OCI-LY1 (cell line): ENCODE measurements around the gene FOXQ1.

Source experiments
- H2AFZ ChIP-seq: fragments of 200-600 bp; sonication (generic), shearing (Covaris generic); 2 replicates; pipeline ENCODE4 v1.6.0; 2014; ENCODE audit warnings: antibody characterized with exemption, mild to moderate bottlenecking, low read length
- H3F3A ChIP-seq: fragments of 200-600 bp; sonication (generic), shearing (Covaris generic); 2 replicates; pipeline ENCODE4 v1.6.0; 2014; ENCODE audit warnings: mild to moderate bottlenecking, antibody characterized with exemption, low read length, moderate library complexity; ENCODE audit not compliant: insufficient read depth
- H3K27ac ChIP-seq: fragments of 200-600 bp; sonication (generic); 2 replicates; pipeline ENCODE4 v1.5.1; 2014; ENCODE audit warnings: low read length, mixed run types, mild to moderate bottlenecking, low read depth; ENCODE audit not compliant: poor library complexity, severe bottlenecking
- H3K27me3 ChIP-seq: fragments of 200-600 bp; sonication (generic); 2 replicates; pipeline ENCODE4 v1.6.0; 2014; ENCODE audit warnings: antibody characterized with exemption, mild to moderate bottlenecking, low read length, moderate library complexity; ENCODE audit not compliant: insufficient read depth
- H3K36me3 ChIP-seq: fragments of 200-600 bp; sonication (generic); 2 replicates; pipeline ENCODE4 v1.6.1; 2014; ENCODE audit warnings: mild to moderate bottlenecking, antibody characterized with exemption, low read length, moderate library complexity, mixed read lengths; ENCODE audit not compliant: insufficient read depth
- H3K4me1 ChIP-seq: fragments of 200-600 bp; sonication (generic); 2 replicates; pipeline ENCODE4 v1.5.1; 2014; ENCODE audit warnings: mild to moderate bottlenecking, low read length, moderate library complexity; ENCODE audit not compliant: insufficient read depth, severe bottlenecking
- H3K4me2 ChIP-seq: fragments of 200-600 bp; sonication (generic), shearing (Covaris generic); 2 replicates; pipeline ENCODE4 v1.6.1; 2014; ENCODE audit warnings: low read length
- H3K4me3 ChIP-seq: fragments of 200-600 bp; sonication (generic); 2 replicates; pipeline ENCODE4 v1.5.1; 2014; ENCODE audit warnings: low read length, low read depth, mild to moderate bottlenecking, mixed read lengths; ENCODE audit not compliant: poor library complexity, severe bottlenecking
- H3K79me2 ChIP-seq: fragments of 200-600 bp; shearing (Covaris generic); 2 replicates; pipeline ENCODE4 v1.6.1; 2016; ENCODE audit warnings: mixed run types, low read length, mixed read lengths; ENCODE audit not compliant: insufficient read depth
- H3K9ac ChIP-seq: fragments of 200-600 bp; sonication (generic), shearing (Covaris generic); 2 replicates; pipeline ENCODE4 v1.6.1; 2014; ENCODE audit warnings: mild to moderate bottlenecking, low read length, mixed read lengths
- H3K9me2 ChIP-seq: fragments of 200-600 bp; sonication (generic), shearing (Covaris generic); 2 replicates; pipeline ENCODE4 v1.6.1; 2014; ENCODE audit warnings: low read depth, mild to moderate bottlenecking, low read length, mixed read lengths
- H3K9me3 ChIP-seq: fragments of 200-600 bp; shearing (Covaris generic); 2 replicates; pipeline ENCODE4 v1.6.1; 2014; ENCODE audit warnings: low read length, mixed read lengths
- H4K20me1 ChIP-seq: fragments of 200-600 bp; sonication (generic), shearing (Covaris generic); 2 replicates; pipeline ENCODE4 v1.6.0; 2016; ENCODE audit warnings: mild to moderate bottlenecking, low read length; ENCODE audit not compliant: insufficient read depth
- EZH2 ChIP-seq: fragments of 200-600 bp; sonication (generic), shearing (Covaris generic); IDR thresholded peaks from 2 replicates; pipeline ENCODE4 v1.8.0; 2017; ENCODE audit warnings: borderline replicate concordance, mixed run types, mild to moderate bottlenecking, antibody characterized with exemption, low read length, moderate library complexity, mixed read lengths
- TF ChIP-seq, protein P1 (sequence below): fragments of 200-600 bp; sonication (generic), shearing (Covaris generic); IDR thresholded peaks from 2 replicates; pipeline ENCODE4 v1.5.1; 2017; ENCODE audit warnings: mild to moderate bottlenecking, antibody characterized with exemption, low read length, moderate library complexity, mixed read lengths

The FOXQ1 gene

DNA sequence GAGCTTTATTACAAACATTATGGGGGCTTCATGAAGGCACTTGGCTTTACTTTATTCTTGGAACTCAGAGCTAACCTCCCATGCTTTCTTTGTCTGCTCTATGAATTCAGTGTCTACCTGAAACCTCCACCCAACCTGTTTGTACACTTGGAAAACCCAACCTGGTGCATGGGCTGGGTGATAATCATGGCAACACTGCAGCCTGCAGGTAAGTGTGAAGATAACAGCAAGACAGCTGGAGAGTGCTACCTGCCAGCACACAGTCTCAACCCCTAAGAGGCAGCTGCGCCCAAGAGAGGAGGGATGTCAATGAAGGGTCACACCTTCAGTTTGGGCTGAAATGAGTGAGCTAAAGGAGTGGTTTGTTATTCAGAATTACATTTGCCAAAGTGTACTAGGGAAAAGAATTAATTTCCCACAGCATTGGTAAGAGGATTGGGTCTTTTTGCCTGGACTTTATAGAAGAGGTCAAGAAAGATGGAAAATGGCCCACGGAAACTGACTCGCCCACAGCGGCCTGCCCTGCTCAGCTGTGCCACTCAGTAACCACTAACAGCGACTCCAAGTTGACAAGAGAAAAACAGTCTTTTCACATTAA is 24.4 kb downstream of the FOXQ1 start:
- Histone ChIP-seq H3K27ac (no peak overlapping the region), H3F3A (no peaks in the 10 kb centered on the region), H3K27me3 (no peaks in the 10 kb centered on the region)

DNA sequence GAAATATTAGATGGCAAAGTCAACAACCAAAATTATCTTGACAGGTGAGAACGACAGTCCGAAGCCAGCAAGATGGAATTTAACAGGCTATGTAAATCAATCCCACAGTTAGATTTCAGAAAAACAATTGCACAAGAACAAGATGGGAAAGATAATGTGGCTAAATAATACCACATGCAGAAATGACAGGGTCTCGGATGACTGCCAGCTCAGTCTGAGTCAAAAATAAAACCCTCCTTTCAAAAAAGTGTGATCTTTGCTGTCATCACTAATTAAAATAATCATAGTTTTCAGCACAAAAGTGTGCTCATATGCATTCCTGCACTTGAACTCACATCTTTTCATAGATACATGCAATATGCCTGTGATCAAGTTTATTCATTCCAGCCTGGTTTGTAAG is 25.9 kb downstream of the FOXQ1 start:
- no peaks in the 10 kb centered on the region for H3K9me3 ChIP-seq
- no peak overlapping the region for H2AFZ ChIP-seq
- H3K4me2 ChIP-seq: no peak overlapping the region
- no peaks in the 10 kb centered on the region for H4K20me1 ChIP-seq
- no peaks in the 10 kb centered on the region for H3K27me3 ChIP-seq
- H3F3A ChIP-seq: no peaks in the 10 kb centered on the region
- no peaks in the 10 kb centered on the region for H3K9me2 ChIP-seq
- TF ChIP-seq, protein P1, sequence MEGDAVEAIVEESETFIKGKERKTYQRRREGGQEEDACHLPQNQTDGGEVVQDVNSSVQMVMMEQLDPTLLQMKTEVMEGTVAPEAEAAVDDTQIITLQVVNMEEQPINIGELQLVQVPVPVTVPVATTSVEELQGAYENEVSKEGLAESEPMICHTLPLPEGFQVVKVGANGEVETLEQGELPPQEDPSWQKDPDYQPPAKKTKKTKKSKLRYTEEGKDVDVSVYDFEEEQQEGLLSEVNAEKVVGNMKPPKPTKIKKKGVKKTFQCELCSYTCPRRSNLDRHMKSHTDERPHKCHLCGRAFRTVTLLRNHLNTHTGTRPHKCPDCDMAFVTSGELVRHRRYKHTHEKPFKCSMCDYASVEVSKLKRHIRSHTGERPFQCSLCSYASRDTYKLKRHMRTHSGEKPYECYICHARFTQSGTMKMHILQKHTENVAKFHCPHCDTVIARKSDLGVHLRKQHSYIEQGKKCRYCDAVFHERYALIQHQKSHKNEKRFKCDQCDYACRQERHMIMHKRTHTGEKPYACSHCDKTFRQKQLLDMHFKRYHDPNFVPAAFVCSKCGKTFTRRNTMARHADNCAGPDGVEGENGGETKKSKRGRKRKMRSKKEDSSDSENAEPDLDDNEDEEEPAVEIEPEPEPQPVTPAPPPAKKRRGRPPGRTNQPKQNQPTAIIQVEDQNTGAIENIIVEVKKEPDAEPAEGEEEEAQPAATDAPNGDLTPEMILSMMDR: no peak
- no peak for TF ChIP-seq EZH2
- no peaks in the 10 kb centered on the region for H3K4me1 ChIP-seq
- H3K4me3 ChIP-seq: no peak overlapping the region
- no peaks in the 10 kb centered on the region for H3K36me3 ChIP-seq
- no peak overlapping the region for H3K27ac ChIP-seq
- no peak overlapping the region for H3K9ac ChIP-seq
- H3K79me2 ChIP-seq: no peaks in the 10 kb centered on the region

More for the DNA sequence above, 24.4 kb downstream of the FOXQ1 start:
- H3K9ac ChIP-seq: no peak overlapping the region
- H3K36me3 ChIP-seq: no peaks in the 10 kb centered on the region
- no peaks in the 10 kb centered on the region for H3K4me1 ChIP-seq
- no peak overlapping the region for H3K4me2 ChIP-seq
- TF ChIP-seq, protein P1: peak; percentile 17; the same call in 1 of the 2 replicates
- TF ChIP-seq EZH2: no peak
- H3K4me3 ChIP-seq: no peak overlapping the region
- H2AFZ ChIP-seq: no peak overlapping the region
- no peaks in the 10 kb centered on the region for H3K9me3 ChIP-seq
- no peaks in the 10 kb centered on the region for H4K20me1 ChIP-seq
- H3K79me2 ChIP-seq: no peaks in the 10 kb centered on the region
- no peaks in the 10 kb centered on the region for H3K9me2 ChIP-seq

DNA sequence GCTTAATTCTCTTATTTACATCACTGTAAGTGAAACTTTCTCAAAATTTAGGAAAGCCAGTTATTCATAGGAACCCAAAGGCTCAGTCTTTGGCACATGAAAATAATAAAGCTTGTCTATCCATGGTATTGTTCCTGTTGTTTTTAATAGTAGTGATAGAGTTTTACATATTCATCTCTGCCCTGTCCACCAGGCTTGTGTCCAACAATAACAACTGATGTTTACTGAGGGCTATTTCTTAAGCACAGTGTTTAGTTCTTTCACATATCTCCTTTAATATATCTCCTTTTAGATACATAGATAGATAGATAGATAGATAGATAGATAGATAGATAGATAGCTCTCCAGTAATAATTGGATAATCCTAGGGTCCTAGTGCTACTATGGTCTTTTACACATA is 34.2 kb downstream of the FOXQ1 start:
- Histone ChIP-seq H3K4me2 (no peak overlapping the region), H3F3A (no peaks in the 10 kb centered on the region), H3K4me3 (no peak overlapping the region), H3K4me1 (no peaks in the 10 kb centered on the region), H3K79me2 (no peaks in the 10 kb centered on the region), H3K36me3 (no peaks in the 10 kb centered on the region), H3K9me3 (no peaks in the 10 kb centered on the region), H3K9me2 (no peaks in the 10 kb centered on the region), H2AFZ (no peak overlapping the region), H4K20me1 (no peaks in the 10 kb centered on the region), H3K27ac (no peak overlapping the region), H3K9ac (no peak overlapping the region), H3K27me3 (no peaks in the 10 kb centered on the region)
- TF ChIP-seq, protein P1: no peak
- TF ChIP-seq EZH2: no peak
